ENCODE data around the gene KRTAP12-2.
"Not testable (repeated sequence)": the region's sequence is repeated elsewhere in the genome, so short reads cannot be mapped to it uniquely, and the experiment has no call there.

The KRTAP12-2 gene

DNA sequence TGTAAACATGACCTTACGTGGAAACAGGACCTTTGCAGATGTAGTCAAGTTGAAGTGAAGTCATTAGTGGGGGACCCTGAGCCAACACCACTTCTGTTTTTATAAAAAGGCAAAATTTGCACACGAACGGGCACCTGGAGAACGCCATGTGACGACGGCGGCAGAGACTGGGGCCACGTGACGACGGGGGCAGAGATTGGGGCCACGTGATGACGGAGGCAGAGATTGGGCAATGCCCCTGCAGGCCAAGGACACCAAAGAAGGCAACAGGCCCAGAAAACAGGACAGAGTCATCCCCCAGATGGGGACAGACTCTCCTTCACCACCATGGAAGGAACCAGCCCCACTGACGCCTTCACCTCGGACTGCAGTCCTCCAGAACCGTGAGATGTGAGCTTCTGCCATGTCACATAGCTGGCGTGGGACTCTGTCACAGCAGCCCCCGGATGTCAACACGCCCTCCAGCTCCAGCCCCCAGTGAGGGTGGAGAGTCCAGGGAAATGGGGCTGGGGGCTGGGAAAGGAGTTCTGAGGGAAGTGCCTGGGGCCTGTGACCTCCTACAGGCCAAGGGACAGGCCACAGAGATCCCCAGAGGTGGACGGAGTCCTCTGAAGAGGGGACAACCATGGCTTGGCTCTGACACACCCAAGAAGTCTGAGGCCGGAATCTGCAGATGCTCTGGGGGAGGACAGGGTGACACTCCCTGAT lies 16.3 kb downstream of the KRTAP12-2 start:
- no peak for DNase-seq (ENCODE audit: low read depth)

DNA sequence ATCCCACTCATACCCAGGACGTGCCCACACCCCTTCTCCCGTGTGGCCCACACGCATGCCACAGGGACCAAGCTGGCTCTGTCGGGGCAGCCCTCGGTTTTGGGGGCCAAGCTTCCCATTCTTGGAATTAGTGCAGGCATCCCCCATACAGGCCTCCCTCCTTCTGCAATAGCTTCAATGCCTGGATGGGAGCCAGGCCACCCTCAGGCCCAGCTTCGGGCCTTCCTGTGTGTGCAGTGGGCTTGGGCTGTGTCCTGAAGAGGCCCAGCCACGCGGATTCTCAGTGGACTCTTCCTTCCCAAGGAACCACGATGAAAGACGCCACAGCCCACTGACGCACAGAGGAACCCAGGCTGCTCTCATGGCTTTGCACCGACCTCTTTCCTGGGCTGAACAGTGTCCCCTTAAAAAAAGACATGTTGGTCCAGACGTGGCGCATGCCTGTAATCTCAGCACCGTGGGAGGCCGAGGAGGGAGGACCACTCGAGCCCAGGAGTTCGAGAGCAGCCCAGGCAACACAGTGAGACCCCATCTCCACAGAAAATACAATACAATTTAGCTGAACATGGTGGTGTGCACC lies 17.1 kb downstream of the KRTAP12-2 start:
- no peak for DNase-seq (ENCODE audit: low read depth)

DNA sequence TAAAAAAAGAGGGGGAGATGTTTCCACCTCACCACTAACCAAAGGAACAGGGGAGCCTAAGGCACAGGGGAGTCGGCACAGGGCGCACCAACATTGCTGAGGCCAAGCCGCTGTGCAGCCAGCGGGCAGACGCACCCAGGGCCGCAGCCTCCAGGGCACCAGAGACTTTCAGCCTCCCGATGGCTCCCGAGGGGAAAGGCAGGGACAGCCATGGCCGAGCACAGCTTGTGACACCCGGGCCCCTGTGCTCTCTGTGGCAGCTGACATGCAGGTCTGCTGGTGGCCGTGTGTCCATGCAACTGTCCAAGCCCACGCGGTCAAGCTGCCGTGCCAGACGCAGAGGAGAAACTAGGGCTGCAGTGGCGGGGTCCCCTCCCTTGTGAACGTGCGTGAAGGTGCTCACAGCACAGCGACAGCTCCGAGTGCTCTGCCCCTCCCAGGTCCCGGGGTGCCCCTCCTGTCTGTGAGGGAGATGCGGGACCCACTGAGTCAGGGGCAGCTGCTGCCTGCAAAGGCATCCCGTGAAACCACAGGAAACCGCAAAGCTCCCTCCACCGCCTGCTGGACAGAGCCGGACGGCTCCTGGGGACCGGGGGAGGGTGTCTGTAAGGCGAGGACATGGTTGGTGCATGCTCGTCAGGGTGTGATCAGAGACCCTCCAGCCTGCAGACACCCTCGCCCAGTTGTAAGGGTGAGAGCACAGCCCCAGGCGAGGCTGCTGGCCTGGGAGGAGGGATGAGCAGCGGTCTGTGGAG lies 18.0 kb downstream of the KRTAP12-2 start:
- no peak for DNase-seq (ENCODE audit: low read depth)

DNA sequence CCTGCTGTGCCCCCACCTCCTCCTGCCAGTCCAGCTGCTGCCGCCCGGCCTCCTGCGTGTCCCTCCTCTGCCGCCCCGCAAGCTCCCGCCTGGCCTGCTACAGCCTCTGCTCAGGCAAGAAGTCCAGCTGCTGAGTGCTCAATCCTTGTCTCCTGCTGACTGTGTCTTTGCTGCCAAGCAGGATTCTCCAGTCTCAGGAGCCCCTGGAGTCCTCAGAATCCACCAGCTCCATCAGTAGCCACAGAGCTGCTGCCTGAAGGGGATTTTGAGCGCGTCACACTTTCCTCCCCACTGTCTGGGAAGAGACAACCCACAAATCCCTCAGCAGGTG lies 19.5 kb downstream of the KRTAP12-2 start:
- no peak for DNase-seq (ENCODE audit: low read depth)

DNA sequence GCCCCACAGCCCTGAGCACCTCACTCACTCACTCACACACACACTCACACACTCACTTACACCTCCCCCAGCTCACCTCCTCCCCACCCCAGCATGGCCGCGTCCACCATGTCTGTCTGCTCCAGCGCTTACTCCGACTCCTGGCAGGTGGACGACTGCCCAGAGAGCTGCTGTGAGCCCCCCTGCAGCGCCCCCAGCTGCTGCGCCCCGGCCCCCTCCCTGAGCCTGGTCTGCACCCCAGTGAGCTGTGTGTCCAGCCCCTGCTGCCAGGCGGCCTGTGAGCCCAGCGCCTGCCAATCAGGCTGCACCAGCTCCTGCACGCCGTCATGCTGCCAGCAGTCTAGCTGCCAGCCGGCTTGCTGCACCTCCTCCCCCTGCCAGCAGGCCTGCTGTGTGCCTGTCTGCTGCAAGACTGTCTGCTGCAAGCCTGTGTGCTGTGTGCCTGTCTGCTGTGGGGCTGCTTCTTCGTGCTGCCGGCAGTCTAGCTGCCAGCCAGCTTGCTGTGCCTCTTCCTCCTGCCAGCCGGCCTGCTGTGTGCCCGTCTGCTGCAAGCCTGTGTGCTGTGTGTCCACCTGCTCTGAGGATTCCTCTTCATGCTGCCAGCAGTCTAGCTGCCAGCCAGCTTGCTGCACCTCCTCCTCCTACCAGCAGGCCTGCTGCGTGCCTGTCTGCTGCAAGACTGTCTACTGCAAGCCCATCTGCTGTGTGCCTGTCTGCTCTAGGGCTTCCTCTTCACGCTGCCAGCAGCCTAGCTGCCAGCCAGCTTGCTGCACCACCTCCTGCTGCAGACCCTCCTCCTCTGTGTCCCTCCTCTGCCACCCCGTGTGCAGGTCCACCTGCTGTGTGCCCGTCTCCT lies 20.1 kb downstream of the KRTAP12-2 start, which contains the start of gene KRTAP10-11:
KRTAP10-11 (plus strand) TSS at position 49 of the 856 bp plus-strand sequence; CDS start at position 94, 45 bp downstream.
- DNase-seq (ENCODE audit: low read depth) = not testable (repeated sequence)

DNA sequence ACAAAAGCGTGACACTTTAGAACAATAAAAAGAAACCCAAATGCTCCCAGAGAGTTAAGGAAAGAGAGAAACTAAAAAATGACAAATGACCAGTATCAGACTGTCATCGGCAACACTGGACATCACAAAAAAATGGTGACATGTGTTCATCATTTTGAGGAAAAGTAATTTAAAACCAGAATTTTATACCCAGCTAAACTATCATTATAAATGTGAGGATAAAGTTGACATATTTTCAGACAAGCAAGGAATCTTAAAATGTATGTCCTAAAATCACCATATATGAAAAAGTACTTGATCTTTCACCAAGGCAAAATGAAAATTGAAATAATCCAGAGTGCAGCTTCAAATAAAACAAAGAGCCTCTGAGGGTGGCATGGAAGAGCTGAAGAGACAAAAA lies 21.8 kb downstream of the KRTAP12-2 start:
- no peak for DNase-seq (ENCODE audit: low read depth)

DNA sequence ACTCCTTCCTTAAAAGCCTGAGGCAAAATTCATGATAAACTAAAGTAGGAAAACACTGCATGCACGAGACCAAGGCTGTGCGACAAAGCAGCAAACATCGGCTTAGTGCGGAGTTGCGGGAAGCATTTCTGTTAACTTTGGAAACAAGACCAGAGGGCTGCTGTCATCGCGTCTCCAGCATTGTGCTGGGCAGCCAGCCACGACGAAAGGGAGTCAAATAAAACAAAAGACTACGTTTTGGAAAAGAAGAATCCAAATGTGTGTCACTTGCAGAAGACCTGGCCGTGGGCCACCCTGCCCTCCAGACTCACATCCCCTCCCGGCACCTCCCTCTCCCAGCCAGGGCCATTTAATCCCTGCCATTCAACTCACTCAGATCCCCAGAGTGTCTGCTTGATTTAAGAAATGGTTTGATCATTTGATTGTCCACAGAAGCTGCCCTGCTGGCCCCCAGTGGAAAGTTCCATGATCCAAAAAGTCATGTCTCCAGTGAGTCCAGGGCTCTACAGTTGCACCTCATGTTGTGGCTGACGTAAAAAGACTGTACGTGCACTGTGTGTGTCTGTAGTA lies 22.9 kb downstream of the KRTAP12-2 start:
- no peak for DNase-seq (ENCODE audit: low read depth)

GRCh38 chr21:44640761-44641160 lies 26.0 kb downstream of the KRTAP12-2 start:
- DNase-seq (ENCODE audit: low read depth) = no peak

GRCh38 chr21:44639331-44639655 lies 27.4 kb downstream of the KRTAP12-2 start:
- DNase-seq (ENCODE audit: low read depth) = no peak

DNA sequence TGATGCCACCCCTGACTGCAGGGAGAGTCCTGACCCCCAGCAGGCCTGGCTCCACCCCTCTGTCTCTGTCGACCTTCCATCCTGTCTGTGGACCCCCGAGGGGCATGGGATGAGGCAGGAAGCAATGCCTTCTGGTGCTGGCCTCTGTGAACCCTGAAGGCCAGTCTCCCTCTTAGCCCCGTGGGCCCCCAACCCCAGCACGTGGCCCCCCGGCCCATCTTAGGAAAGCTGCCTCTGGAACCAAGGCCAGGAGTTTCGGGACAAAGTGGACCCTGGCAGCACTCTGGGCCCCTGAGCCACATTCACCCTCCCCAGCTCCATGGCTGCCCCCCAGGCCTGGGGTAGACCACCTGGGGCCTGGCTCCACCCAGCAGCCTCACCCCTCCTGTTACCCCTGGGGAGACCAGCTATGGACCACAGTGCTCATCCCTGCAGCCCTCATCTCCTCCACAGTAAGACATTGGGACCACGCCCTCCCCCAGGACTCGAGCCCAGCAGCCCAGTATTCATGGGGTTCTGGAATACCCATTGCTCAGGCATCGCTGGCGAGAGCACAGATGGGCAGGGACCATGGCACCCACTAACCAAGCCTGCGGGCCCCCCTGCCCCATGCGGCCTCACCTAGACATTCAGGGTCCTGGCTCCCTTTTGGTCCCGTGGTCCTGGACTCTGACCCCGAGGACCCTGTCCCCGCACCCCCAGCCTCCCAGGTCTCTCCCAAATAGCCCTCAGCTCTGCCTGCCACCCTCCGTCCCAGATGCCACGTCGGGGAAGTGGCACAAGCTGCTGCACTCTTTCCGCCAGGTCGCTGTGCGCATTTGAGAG lies 28.0 kb downstream of the KRTAP12-2 start:
- DNase-seq (ENCODE audit: low read depth) = not testable (repeated sequence)

DNA sequence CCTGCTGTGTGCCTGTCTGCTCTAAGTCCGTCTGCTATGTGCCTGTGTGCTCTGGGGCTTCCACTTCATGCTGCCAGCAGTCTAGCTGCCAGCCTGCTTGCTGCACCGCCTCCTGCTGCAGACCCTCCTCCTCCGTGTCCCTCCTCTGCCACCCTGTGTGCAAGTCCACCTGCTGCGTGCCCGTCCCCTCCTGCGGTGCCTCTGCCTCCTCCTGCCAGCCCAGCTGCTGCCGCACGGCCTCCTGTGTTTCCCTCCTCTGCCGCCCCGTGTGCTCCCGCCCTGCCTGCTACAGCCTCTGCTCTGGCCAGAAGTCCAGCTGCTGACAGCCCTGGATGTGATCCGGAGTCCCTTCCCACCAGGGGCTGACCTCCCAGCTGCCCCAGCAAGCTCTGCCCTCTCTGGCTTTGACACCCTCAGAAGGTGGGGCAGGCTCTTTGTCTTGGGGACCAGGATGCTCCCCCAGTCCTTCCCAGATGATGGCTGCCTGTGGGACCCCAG lies 28.8 kb downstream of the KRTAP12-2 start:
- not testable (repeated sequence) for DNase-seq (ENCODE audit: low read depth)

GRCh38 chr21:44637018-44637850 lies 29.5 kb downstream of the KRTAP12-2 start, which contains the start of gene KRTAP10-10:
KRTAP10-10 (plus strand) TSS chr21:44637356; CDS start chr21:44637418, 62 bp downstream.
- no peak for DNase-seq (ENCODE audit: low read depth)

- DNase-seq (ENCODE audit: low read depth) = no peak
Measured at GRCh38 chr21:44636209-44637017, 30.3 kb downstream of the KRTAP12-2 start.

DNA sequence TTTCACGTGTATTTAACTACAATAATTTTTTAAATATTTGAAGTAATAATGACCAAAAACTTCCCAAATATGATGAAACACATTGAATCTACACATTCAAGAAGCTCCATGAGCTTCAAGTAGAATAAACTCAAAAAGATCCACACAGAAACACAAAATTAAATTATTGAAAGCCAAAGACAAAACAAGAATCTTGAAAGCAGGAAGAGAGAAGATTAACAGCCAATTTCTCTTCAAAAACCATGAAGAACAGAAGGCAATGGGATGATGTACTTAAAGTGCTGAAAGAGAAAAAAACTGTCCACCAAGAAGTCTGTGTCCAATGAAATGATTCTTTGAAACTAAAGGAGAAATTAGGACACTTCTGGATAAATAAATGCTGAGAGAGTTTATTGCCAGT lies 34.7 kb downstream of the KRTAP12-2 start:
- no peak for DNase-seq (ENCODE audit: low read depth)

GRCh38 chr21:44630440-44630839 lies 36.3 kb downstream of the KRTAP12-2 start:
- no peak for DNase-seq (ENCODE audit: low read depth)

- no peak for DNase-seq (ENCODE audit: low read depth)
Measured at GRCh38 chr21:44628707-44629391, 37.9 kb downstream of the KRTAP12-2 start.

GRCh38 chr21:44627831-44628233 lies 38.9 kb downstream of the KRTAP12-2 start:
- not testable (repeated sequence) for DNase-seq (ENCODE audit: low read depth)

DNA sequence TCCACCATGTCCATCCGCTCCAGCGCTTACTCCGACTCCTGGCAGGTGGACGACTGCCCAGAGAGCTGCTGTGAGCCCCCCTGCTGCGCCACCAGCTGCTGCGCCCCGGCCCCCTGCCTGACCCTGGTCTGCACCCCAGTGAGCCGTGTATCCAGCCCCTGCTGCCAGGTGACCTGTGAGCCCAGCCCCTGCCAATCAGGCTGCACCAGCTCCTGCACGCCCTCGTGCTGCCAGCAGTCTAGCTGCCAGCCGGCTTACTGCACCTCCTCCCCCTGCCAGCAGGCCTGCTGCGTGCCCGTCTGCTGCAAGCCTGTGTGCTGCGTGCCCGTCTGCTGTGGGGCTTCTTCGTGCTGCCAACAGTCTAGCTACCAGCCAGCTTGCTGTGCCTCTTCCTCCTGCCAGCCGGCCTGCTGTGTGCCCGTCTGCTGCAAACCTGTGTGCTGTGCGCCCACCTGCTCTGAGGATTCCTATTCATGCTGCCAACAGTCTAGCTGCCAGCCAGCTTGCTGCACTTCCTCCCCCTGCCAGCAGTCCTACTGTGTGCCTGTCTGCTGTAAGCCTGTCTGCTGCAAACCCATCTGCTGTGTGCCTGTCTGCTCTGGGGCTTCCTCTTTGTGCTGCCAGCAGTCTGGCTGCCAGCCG lies 39.4 kb downstream of the KRTAP12-2 start:
- DNase-seq (ENCODE audit: low read depth) = not testable (repeated sequence)
